Progenitor cell of endocrine pancreas (in vitro differentiated cells): Measurements from ENCODE around the gene FAM131B. TPM values are rescaled to one million over a fixed set of nuclear protein-coding genes. Genes with fewer than 3 reads are reported as not detected.

Experiments
- DNase-seq: peaks from one replicate; pipeline ENCODE4 v3.0.0; 2021; ENCODE audit warnings: low spot score; ENCODE audit not compliant: unreplicated experiment
- H3K27ac Mint-ChIP-seq: 2 replicates; pipeline ENCODE4 v1.8.0; 2021; ENCODE audit warnings: mild to moderate bottlenecking, moderate library complexity, mixed read lengths
- H3K27me3 Mint-ChIP-seq: 2 replicates; pipeline ENCODE4 v1.8.0; 2021; ENCODE audit warnings: mixed read lengths
- H3K36me3 Mint-ChIP-seq: 2 replicates; pipeline ENCODE4 v1.8.0; 2022; ENCODE audit warnings: mixed read lengths; ENCODE audit not compliant: insufficient read depth
- H3K4me1 Mint-ChIP-seq: 2 replicates; pipeline ENCODE4 v1.8.0; 2021; ENCODE audit warnings: low read depth, mixed read lengths
- H3K4me3 Mint-ChIP-seq: 2 replicates; pipeline ENCODE4 v1.8.0; 2021; ENCODE audit warnings: low read depth, mild to moderate bottlenecking, moderate library complexity, mixed read lengths
- H3K9me3 Mint-ChIP-seq: 2 replicates; pipeline ENCODE4 v1.8.0; 2021; ENCODE audit warnings: low read depth, mixed read lengths
- total RNA-seq: library from RNA; stranded (reverse); gene quantifications from 2 replicates; pipeline ENCODE4 v1.2.1, GENCODE V29; 2021
- TF ChIP-seq, protein P1 (sequence below): fragments of 200-600 bp; sonication (generic); IDR thresholded peaks from one replicate; pipeline ENCODE4 v1.5.0; 2021; ENCODE audit warnings: antibody characterized with exemption, mild to moderate bottlenecking; ENCODE audit not compliant: unreplicated experiment

FAM131B gene
- total RNA-seq, 1 donor from 2014 or later: 2.3 TPM

GRCh38 chr7:143382791-143383641 is 20.5 kb upstream of the FAM131B start:
- TF ChIP-seq, protein P1, sequence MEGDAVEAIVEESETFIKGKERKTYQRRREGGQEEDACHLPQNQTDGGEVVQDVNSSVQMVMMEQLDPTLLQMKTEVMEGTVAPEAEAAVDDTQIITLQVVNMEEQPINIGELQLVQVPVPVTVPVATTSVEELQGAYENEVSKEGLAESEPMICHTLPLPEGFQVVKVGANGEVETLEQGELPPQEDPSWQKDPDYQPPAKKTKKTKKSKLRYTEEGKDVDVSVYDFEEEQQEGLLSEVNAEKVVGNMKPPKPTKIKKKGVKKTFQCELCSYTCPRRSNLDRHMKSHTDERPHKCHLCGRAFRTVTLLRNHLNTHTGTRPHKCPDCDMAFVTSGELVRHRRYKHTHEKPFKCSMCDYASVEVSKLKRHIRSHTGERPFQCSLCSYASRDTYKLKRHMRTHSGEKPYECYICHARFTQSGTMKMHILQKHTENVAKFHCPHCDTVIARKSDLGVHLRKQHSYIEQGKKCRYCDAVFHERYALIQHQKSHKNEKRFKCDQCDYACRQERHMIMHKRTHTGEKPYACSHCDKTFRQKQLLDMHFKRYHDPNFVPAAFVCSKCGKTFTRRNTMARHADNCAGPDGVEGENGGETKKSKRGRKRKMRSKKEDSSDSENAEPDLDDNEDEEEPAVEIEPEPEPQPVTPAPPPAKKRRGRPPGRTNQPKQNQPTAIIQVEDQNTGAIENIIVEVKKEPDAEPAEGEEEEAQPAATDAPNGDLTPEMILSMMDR: no peak
- no peak for DNase-seq
- no peaks in the 10 kb centered on the region for H3K27me3 Mint-ChIP-seq
- no peaks in the 10 kb centered on the region for H3K9me3 Mint-ChIP-seq
- H3K4me1 Mint-ChIP-seq: peaks cover 19% of the 10 kb centered on the region
- H3K27ac Mint-ChIP-seq: no peak overlapping the region
- peak overlapping the region; percentile 72 for H3K4me3 Mint-ChIP-seq
- H3K36me3 Mint-ChIP-seq: no peaks in the 10 kb centered on the region

DNA sequence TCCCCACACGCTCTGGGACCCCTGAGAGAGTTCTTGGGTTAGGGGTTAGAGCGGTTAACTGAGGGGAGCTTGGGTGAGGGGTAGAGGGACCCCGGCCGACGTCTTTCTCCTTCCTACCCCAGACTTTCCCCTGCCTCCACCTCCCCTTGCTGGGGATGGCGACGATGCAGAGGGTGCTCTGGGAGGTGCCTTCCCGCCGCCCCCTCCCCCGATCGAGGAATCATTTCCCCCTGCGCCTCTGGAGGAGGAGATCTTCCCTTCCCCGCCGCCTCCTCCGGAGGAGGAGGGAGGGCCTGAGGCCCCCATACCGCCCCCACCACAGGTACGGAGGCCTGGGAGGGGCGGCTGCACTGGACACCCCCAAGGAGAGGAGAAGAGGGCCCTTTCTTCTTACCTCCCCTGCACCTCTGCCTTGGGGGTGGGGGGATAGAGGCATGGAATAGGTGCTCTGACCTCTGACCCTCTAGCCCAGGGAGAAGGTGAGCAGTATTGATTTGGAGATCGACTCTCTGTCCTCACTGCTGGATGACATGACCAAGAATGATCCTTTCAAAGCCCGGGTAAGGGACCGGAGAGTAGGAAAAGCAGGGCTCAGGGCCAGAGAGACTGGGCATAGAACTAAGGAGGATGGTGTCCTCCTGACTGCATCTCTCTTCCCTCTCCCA is 19.7 kb upstream of the FAM131B start:
- peak overlapping the region; percentile 72 for H3K4me3 Mint-ChIP-seq
- TF ChIP-seq, protein P1: no peak
- H3K27me3 Mint-ChIP-seq: no peaks in the 10 kb centered on the region
- H3K27ac Mint-ChIP-seq: no peak overlapping the region
- peaks cover 19% of the 10 kb centered on the region for H3K4me1 Mint-ChIP-seq
- no peak for DNase-seq
- no peaks in the 10 kb centered on the region for H3K9me3 Mint-ChIP-seq
- H3K36me3 Mint-ChIP-seq: no peaks in the 10 kb centered on the region

- peaks cover 19% of the 10 kb centered on the region for H3K4me1 Mint-ChIP-seq
- H3K36me3 Mint-ChIP-seq: no peaks in the 10 kb centered on the region
- H3K9me3 Mint-ChIP-seq: no peaks in the 10 kb centered on the region
- TF ChIP-seq, protein P1: no peak
- no peak overlapping the region for H3K27ac Mint-ChIP-seq
- DNase-seq: no peak
- H3K27me3 Mint-ChIP-seq: no peaks in the 10 kb centered on the region
- peak overlapping the region; percentile 72 for H3K4me3 Mint-ChIP-seq
These were observed 19.1 kb upstream of the FAM131B start for GRCh38 chr7:143381427-143382125.

DNA sequence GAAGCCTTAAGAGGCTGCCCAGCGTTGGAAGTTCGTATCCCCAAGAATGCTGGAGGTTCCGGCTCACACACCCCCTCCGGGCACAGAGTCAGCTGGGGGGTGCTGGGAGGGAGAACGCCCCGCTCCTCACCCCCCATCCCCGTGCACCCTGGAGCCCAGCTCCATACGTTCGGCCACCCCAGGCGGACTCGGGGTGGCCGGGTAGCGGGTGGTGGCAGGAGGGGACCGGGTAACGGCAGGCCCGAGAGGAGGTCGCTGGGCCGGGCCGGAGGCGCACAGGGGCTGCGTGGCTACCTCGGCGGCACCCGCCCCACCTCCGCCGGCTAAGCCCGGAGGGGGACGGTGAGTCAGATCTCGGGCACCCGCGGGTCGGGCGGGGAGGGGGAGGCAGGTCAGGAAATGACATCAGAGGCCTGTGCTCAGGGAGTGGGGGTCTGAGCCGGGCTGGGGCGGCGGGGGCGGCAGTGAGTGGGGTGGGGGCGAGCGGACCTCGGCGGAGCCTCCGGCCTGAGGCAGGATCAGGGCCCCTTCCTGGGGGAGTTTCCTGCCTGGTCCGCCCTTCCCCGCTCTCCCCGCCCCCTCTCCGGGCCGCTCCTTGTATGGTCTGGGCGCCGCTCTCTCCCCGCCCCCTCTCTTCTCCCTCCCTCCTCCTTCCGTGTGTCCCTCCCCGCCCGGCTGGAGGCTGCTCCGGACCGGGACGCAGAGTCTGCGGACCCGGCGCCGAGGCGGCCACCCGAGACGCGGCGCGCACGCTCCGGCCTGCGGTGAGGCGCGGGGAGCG is 18.3 kb upstream of the FAM131B start, which contains the start of gene ZYX:
Gene ZYX, plus strand, starts transcription at position 700 of the 781 bp plus-strand sequence. CDS start 227 bp downstream, outside the sequence.
- peak within 1 kb of the TSS; percentile 92 for H3K27ac Mint-ChIP-seq
- no peaks in the 10 kb centered on the region for H3K9me3 Mint-ChIP-seq
- TF ChIP-seq, protein P1: no peak
- no peaks in the 10 kb centered on the region for H3K36me3 Mint-ChIP-seq
- peak within 1 kb of the TSS; percentile 77 for H3K4me3 Mint-ChIP-seq
- DNase-seq: peak; percentile 79
- H3K27me3 Mint-ChIP-seq: no peaks in the 10 kb centered on the region
- H3K4me1 Mint-ChIP-seq: peaks cover 19% of the 10 kb centered on the region
